ENCODE data around the gene ATRAID. TPM values are rescaled to one million over a fixed set of nuclear protein-coding genes. Genes with fewer than 3 reads are reported as not detected.

ATRAID gene
- total RNA-seq, 1 experiment from 2014 or later, result 182 TPM

GRCh38 chr2:27245626-27246025 is 33.8 kb downstream of the ATRAID start:
- Histone ChIP-seq H3K36me3 (replicated peaks; ENCODE audit: control insufficient read depth, insufficient read depth, low read length) (peaks cover 39% of the 10 kb centered on the region), H3K4me3 (ENCODE audit: insufficient read depth, low read depth, low read length) (no peak overlapping the region), H3K27me3 (ENCODE audit: control insufficient read depth, insufficient read depth, low read length) (peaks cover under 1% of the 10 kb centered on the region)
- no peak for DNase-seq

- Histone ChIP-seq H3K4me3 (ENCODE audit: insufficient read depth, low read depth, low read length) (no peak overlapping the region), H3K27me3 (ENCODE audit: control insufficient read depth, insufficient read depth, low read length) (peaks cover 7% of the 10 kb centered on the region), H3K36me3 (replicated peaks; ENCODE audit: control insufficient read depth, insufficient read depth, low read length) (peaks cover 17% of the 10 kb centered on the region)
- no peak for DNase-seq
Measured at GRCh38 chr2:27247893-27248292, 36.1 kb downstream of the ATRAID start.

DNA sequence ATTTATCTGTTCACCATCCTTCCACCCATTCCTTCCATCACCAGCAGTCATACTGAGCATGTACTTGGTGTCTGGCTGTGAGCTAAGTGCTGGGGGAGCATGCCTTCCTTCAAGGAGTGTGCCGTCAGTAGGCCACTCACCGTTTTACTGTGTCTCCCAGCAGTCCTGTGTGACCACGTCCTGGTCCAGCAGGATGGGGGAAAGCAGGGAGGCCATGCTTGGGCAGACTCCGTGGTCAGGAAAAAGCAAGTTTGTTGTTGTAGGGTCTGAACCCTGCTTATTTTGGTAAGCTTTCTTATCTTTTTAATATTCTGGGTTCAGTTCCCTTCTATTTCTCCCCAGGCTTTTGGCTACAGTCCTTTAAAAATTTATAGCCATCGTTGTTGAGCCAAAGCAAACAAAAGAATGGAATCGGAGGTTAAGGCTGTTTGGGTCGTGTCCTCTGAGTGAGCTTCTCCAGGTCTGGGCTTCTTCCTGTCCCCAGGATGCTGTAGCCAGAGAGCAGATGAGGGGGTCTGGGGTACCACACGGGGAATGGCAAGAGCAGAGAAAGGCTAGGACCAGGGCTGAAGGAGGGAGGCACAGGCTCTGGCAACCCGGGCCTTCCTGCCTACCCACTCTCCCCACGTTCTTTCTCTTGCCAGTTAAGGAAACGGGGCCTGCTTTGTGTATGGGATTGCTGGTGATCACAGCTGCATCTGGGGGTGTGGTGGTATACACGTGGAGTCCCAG is 37.5 kb downstream of the ATRAID start:
- Histone ChIP-seq H3K4me3 (ENCODE audit: insufficient read depth, low read depth, low read length) (no peak overlapping the region), H3K36me3 (replicated peaks; ENCODE audit: control insufficient read depth, insufficient read depth, low read length) (peaks cover 2% of the 10 kb centered on the region; the same call in 1 of the 2 replicates)
- DNase-seq, result peak; percentile 51

GRCh38 chr2:27249891-27250651 is 38.2 kb downstream of the ATRAID start:
- Histone ChIP-seq H3K4me3 (ENCODE audit: insufficient read depth, low read depth, low read length) (peak overlapping the region; percentile 37), H3K27me3 (ENCODE audit: control insufficient read depth, insufficient read depth, low read length) (peaks cover 7% of the 10 kb centered on the region), H3K36me3 (replicated peaks; ENCODE audit: control insufficient read depth, insufficient read depth, low read length) (no peaks in the 10 kb centered on the region)
- DNase-seq, result peak; percentile 98

More for the DNA sequence above, 37.5 kb downstream of the ATRAID start:
- peaks cover 7% of the 10 kb centered on the region for H3K27me3 ChIP-seq (ENCODE audit: control insufficient read depth, insufficient read depth, low read length)

- DNase-seq, result no peak
- Histone ChIP-seq H3K4me3 (ENCODE audit: insufficient read depth, low read depth, low read length) (peak overlapping the region; percentile 37), H3K27me3 (ENCODE audit: control insufficient read depth, insufficient read depth, low read length) (peaks cover 7% of the 10 kb centered on the region), H3K36me3 (replicated peaks; ENCODE audit: control insufficient read depth, insufficient read depth, low read length) (no peaks in the 10 kb centered on the region)
Measured at GRCh38 chr2:27250652-27251379, 39.0 kb downstream of the ATRAID start.

DNA sequence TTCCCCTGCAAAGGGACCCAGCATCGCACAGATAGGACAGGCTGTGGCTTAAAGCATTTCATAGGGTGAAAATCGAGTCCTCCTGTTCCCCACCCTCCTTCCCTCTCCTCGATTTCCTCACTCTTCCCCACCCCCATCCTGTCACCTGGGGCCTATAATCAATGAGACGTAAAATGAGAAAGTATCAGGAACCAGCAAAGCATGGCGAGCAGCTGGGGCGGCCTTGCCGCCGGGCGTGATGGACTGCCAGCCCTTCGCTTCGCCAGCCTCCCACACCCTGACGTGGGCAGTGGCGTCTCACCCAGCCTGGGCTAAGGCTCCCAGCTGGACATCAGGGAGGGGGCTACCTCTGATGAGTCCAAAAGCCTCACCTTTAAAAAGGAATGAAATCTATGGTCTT is 39.9 kb downstream of the ATRAID start:
- DNase-seq, result peak; percentile 50
- Histone ChIP-seq H3K4me3 (ENCODE audit: insufficient read depth, low read depth, low read length) (no peak overlapping the region), H3K27me3 (ENCODE audit: control insufficient read depth, insufficient read depth, low read length) (peaks cover 7% of the 10 kb centered on the region), H3K36me3 (replicated peaks; ENCODE audit: control insufficient read depth, insufficient read depth, low read length) (no peaks in the 10 kb centered on the region)

DNA sequence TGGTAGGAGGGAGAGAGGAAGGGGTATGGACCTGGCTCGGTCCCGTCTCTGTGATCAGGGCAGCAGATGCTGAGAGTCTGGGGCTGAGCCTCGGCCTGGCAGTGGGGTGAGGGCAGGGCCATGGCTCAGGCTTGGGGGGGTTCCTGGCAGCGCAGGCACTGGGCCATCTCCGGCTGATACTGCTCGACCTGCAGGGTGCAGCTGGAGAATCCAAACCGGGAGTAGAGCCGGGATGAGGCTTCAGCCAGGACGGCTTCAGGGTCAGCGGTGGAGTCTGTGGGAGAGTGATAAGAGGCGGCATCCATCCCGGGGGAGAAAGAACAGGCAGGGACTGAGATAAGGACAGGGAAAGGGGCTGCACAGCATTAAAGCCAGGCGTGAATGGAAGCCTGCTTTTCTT is 43.3 kb downstream of the ATRAID start:
- Histone ChIP-seq H3K36me3 (replicated peaks; ENCODE audit: control insufficient read depth, insufficient read depth, low read length) (no peaks in the 10 kb centered on the region), H3K27me3 (ENCODE audit: control insufficient read depth, insufficient read depth, low read length) (peaks cover 13% of the 10 kb centered on the region), H3K4me3 (ENCODE audit: insufficient read depth, low read depth, low read length) (no peak overlapping the region)
- peak; percentile 43 for DNase-seq

GRCh38 chr2:27255660-27256059 is 43.8 kb downstream of the ATRAID start:
- Histone ChIP-seq H3K27me3 (ENCODE audit: control insufficient read depth, insufficient read depth, low read length) (peaks cover 17% of the 10 kb centered on the region), H3K36me3 (replicated peaks; ENCODE audit: control insufficient read depth, insufficient read depth, low read length) (no peaks in the 10 kb centered on the region), H3K4me3 (ENCODE audit: insufficient read depth, low read depth, low read length) (no peak overlapping the region)
- DNase-seq, result no peak

DNA sequence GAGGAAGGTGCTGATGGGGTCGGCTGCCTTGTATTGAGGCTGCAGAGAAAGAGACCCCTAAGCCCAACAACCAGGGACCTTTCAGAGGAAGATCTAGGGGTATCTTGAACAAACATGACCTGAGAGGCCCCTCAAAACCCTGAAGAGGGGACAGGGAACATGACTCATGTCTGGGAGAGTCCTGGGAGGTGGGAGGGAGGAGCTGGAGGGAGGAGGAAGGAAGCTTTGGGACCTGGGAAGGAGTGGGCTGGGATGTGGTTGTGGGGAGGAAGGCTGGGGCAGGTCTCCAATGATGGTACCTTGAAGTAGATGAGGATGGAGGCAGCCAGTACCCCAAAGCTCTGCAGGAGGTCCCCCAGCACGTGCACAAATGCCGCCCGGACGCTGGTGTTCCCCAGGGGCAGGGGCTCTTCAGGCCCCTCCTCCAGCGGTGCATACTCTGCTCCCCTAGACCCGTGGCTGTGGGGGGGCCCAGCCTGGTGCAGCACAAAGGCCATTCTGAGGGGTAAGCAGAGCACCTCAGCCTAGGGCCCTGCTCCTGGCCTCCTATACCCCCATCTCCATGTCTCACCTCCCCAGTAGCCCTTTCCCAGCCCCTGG is 45.1 kb downstream of the ATRAID start:
- no peak overlapping the region for H3K4me3 ChIP-seq (ENCODE audit: insufficient read depth, low read depth, low read length)
- H3K36me3 ChIP-seq (replicated peaks; ENCODE audit: control insufficient read depth, insufficient read depth, low read length), result no peaks in the 10 kb centered on the region
- no peak for DNase-seq
- H3K27me3 ChIP-seq (ENCODE audit: control insufficient read depth, insufficient read depth, low read length), result peaks cover 24% of the 10 kb centered on the region

GRCh38 chr2:27258051-27258450 is 46.2 kb downstream of the ATRAID start:
- H3K4me3 ChIP-seq (ENCODE audit: insufficient read depth, low read depth, low read length), result no peak overlapping the region
- peaks cover 35% of the 10 kb centered on the region for H3K27me3 ChIP-seq (ENCODE audit: control insufficient read depth, insufficient read depth, low read length)
- no peak for DNase-seq
- no peaks in the 10 kb centered on the region for H3K36me3 ChIP-seq (replicated peaks; ENCODE audit: control insufficient read depth, insufficient read depth, low read length)

GRCh38 chr2:27261241-27261925 is 49.5 kb downstream of the ATRAID start:
- no peak overlapping the region; the same call in 1 of the 2 replicates for H3K4me3 ChIP-seq (ENCODE audit: insufficient read depth, low read depth, low read length)
- peak; percentile 70 for DNase-seq
- H3K36me3 ChIP-seq (replicated peaks; ENCODE audit: control insufficient read depth, insufficient read depth, low read length), result no peaks in the 10 kb centered on the region
- peaks cover 68% of the 10 kb centered on the region for H3K27me3 ChIP-seq (ENCODE audit: control insufficient read depth, insufficient read depth, low read length)

DNA sequence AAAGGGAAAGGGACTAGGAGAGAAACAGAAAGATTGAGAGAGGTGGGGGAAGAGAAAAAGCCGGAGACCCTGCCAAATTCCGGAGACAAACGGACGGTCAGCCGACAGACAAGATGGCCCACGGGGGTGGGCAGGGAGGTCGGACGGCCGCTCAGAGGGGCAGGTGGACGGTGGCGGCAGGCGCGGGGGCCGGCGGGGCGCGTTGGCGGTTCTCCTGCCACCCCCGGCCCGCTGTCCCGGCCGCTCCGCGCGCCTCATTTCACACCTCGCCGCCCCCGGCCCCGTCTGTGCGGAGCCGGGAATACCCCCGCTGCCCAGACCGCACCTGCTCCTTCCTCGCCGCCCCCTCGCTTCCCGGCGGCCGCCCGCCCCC is 50.1 kb downstream of the ATRAID start:
- H3K27me3 ChIP-seq (ENCODE audit: control insufficient read depth, insufficient read depth, low read length), result peaks cover 71% of the 10 kb centered on the region
- peak overlapping the region; percentile 63 for H3K4me3 ChIP-seq (ENCODE audit: insufficient read depth, low read depth, low read length)
- DNase-seq, result no peak
- H3K36me3 ChIP-seq (replicated peaks; ENCODE audit: control insufficient read depth, insufficient read depth, low read length), result no peaks in the 10 kb centered on the region

DNA sequence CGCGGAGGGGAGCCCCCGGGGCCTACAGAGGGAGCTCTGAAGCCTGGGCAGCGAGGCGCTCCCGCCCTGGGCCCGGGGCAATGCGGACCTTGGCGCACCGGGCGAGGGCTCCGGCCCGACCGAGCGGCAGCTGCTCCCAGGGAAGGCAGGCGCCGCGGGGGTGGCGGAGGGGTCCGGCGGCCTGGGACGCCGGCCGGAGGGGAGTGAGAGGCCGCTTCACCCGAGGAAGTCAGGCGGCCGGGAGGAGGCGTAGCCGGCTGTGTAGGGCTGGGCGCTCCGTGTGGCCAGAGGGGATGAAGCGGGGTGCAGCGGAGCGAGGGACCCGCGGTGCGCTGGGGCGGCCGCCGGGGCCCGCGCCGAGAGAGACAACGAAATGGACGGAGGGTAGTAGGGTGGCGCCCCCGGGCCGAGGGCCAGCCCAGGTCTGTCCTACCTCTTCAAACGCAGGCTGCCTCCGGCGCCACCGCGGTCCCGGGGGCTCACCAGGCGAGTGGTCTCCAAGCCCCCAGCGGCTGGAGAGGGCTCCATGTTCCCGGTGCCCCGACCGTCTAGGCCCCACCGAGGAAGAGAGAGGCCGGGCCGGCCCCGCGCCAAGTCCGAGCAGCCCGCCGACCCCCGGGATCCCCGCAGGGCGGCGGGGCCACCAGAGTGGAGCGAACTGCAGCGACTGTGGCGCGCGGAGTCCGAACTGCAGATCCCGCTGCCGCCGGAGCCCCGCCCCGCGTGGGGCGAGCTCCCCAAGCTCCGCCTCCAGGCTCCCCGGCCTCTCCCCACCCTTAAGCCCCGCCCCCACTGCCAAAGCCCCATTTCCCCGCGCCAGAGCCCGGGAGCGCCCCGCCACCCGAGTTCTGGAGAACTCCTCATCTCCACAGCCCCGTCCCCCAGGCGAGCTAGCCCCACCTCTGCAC is 50.8 kb downstream of the ATRAID start, which contains the start of gene SLC30A3:
SLC30A3 (minus strand) TSS at position 669 of the 908 bp plus-strand sequence; CDS start at position 528, 141 bp downstream.
- H3K27me3 ChIP-seq (ENCODE audit: control insufficient read depth, insufficient read depth, low read length), result peaks cover 71% of the 10 kb centered on the region
- H3K36me3 ChIP-seq (replicated peaks; ENCODE audit: control insufficient read depth, insufficient read depth, low read length), result no peaks in the 10 kb centered on the region
- DNase-seq, result peak; percentile 94
- H3K4me3 ChIP-seq (ENCODE audit: insufficient read depth, low read depth, low read length), result peak within 1 kb of the TSS; percentile 63
